ENCODE data around the gene PTPN5.
"Not testable (repeated sequence)": the region's sequence is repeated elsewhere in the genome, so short reads cannot be mapped to it uniquely, and the experiment has no call there.

The PTPN5 gene

GRCh38 chr11:18706330-18707243, 85.0 kb downstream of the PTPN5 start:
- no peak for DNase-seq

- DNase-seq: no peak
Observed at GRCh38 chr11:18705651-18706281, 85.8 kb downstream of the PTPN5 start.

GRCh38 chr11:18704698-18705097, 86.9 kb downstream of the PTPN5 start:
- DNase-seq: no peak

GRCh38 chr11:18704045-18704645, 87.5 kb downstream of the PTPN5 start:
- no peak for DNase-seq

- no peak for DNase-seq
Observed at GRCh38 chr11:18703001-18703763, 88.4 kb downstream of the PTPN5 start.

GRCh38 chr11:18701614-18702216, 89.9 kb downstream of the PTPN5 start:
- DNase-seq: no peak

- DNase-seq: no peak
Observed at GRCh38 chr11:18700872-18701271, 90.7 kb downstream of the PTPN5 start.

- DNase-seq: no peak
Observed at GRCh38 chr11:18700375-18700774, 91.2 kb downstream of the PTPN5 start.

GRCh38 chr11:18699848-18700261, 91.7 kb downstream of the PTPN5 start:
- no peak for DNase-seq

GRCh38 chr11:18699269-18699596, 92.4 kb downstream of the PTPN5 start:
- DNase-seq: no peak

GRCh38 chr11:18698341-18699268, 93.0 kb downstream of the PTPN5 start, which contains the start of gene TMEM86A:
Gene TMEM86A, plus strand, starts transcription at chr11:18698779. Its CDS starts 108 bp downstream, at chr11:18698887.
- peak; percentile 93 for DNase-seq

GRCh38 chr11:18697576-18697975, 94.0 kb downstream of the PTPN5 start:
- no peak for DNase-seq

GRCh38 chr11:18696638-18697225, 94.9 kb downstream of the PTPN5 start:
- DNase-seq: no peak

- DNase-seq: no peak
Observed at GRCh38 chr11:18692941-18693760, 98.4 kb downstream of the PTPN5 start.

- not testable (repeated sequence) for DNase-seq
Observed at GRCh38 chr11:18691467-18692140, 100.0 kb downstream of the PTPN5 start.

- DNase-seq: no peak
Observed at GRCh38 chr11:18684267-18684666, 107.3 kb downstream of the PTPN5 start.

- no peak for DNase-seq
Observed at GRCh38 chr11:18682466-18682865, 109.1 kb downstream of the PTPN5 start.

GRCh38 chr11:18681949-18682348, 109.6 kb downstream of the PTPN5 start:
- not testable (repeated sequence) for DNase-seq

All from activated CD4-positive, CD25-positive, alpha-beta regulatory T cell treated with anti-CD3 and anti-CD28 coated beads, Interleukin-2, amount 50 U/mL, for 72 hours (primary cell).